BJ (cell line): Measurements from ENCODE around the gene TCTN1. TPM values are rescaled to one million over a fixed set of nuclear protein-coding genes. Genes with fewer than 3 reads are reported as not detected.
"Not testable (repeated sequence)": the region's sequence is repeated elsewhere in the genome, so short reads cannot be mapped to it uniquely, and the experiment has no call there.

Experiments used
- CTCF ChIA-PET: fragments of 350-600 bp; formaldehyde crosslinking; extraction: SDS; loops from one replicate; lab custom pipeline; 2021; ENCODE audit warnings: antibody characterized with exemption, inconsistent platforms; lab: Yijun Ruan, JAX
- POLR2A ChIA-PET: fragments of 300-600 bp; sonication (Branson Sonifier 250); formaldehyde crosslinking; extraction: SDS; loops from one replicate; lab custom pipeline; 2021; ENCODE audit warnings: antibody characterized with exemption; lab: Charles Lee
- DNase-seq: peaks from one replicate; pipeline ENCODE4 v3.0.0-alpha.2; 2011; ENCODE audit warnings: low read depth
- H3K27me3 ChIP-seq: 2 replicates; pipeline ENCODE4 v1.6.0; 2011; ENCODE audit warnings: low read length; ENCODE audit not compliant: control insufficient read depth, insufficient read depth
- H3K36me3 ChIP-seq: 2 replicates; pipeline ENCODE4 v1.5.1; 2011; ENCODE audit warnings: low read length; ENCODE audit not compliant: control insufficient read depth, insufficient read depth
- H3K4me3 ChIP-seq: 2 replicates; pipeline ENCODE4 v1.5.1; 2011; ENCODE audit warnings: low read depth, mild to moderate bottlenecking, control low read depth, low read length
- CTCF ChIP-seq: IDR thresholded peaks from 2 replicates; pipeline ENCODE4 v1.5.1; 2011; ENCODE audit warnings: low read depth, mild to moderate bottlenecking, control low read depth, inconsistent platforms, low read length, moderate library complexity; ENCODE audit not compliant: insufficient read depth
- polyA plus RNA-seq: library from polyadenylated mRNA; depleted of rRNA; stranded (reverse); fragments of >200 nt; gene quantifications from 2 replicates; pipeline ENCODE4 v1.2.3, GENCODE V29; 2011

TCTN1 gene
- polyA plus RNA-seq, 1 experiment: 34.1 TPM

- TF ChIP-seq CTCF: no peak
- Histone ChIP-seq H3K27me3 (no peaks in the 10 kb centered on the region), H3K4me3 (no peak overlapping the region), H3K36me3 (no peaks in the 10 kb centered on the region)
- POLR2A ChIA-PET: interaction anchor here (0.7 kb wide), 1 partner anchor 54 kb away, joined by 3 read pairs; no protein-coding TSS in a partner anchor
- DNase-seq: peak; percentile 52
- CTCF ChIA-PET: interaction anchor here (2.1 to 21.2 kb wide), 3 partner anchors 9 to 77 kb away, joined by 9 to 340 read pairs (median 16); no protein-coding TSS in a partner anchor
These were observed 23.1 kb upstream of the TCTN1 start for GRCh38 chr12:110590806-110591326.

GRCh38 chr12:110591451-110592051 lies 22.4 kb upstream of the TCTN1 start:
- DNase-seq: no peak
- TF ChIP-seq CTCF: no peak
- ChIA-PET POLR2A (interaction anchor here (0.7 kb wide), 1 partner anchor 55 kb away, joined by 3 read pairs; no protein-coding TSS in a partner anchor), CTCF (interaction anchor here (0.6 to 21.2 kb wide), 3 partner anchors 9 to 78 kb away, joined by 3 to 340 read pairs (median 16); no protein-coding TSS in a partner anchor)
- no peaks in the 10 kb centered on the region for H3K27me3 ChIP-seq
- H3K36me3 ChIP-seq: no peaks in the 10 kb centered on the region
- H3K4me3 ChIP-seq: no peak overlapping the region

GRCh38 chr12:110592078-110592477 lies 21.9 kb upstream of the TCTN1 start:
- no peaks in the 10 kb centered on the region for H3K27me3 ChIP-seq
- H3K4me3 ChIP-seq: no peak overlapping the region
- no peak for TF ChIP-seq CTCF
- DNase-seq: no peak
- H3K36me3 ChIP-seq: no peaks in the 10 kb centered on the region
- ChIA-PET CTCF (interaction anchor here (0.6 to 21.2 kb wide), 3 partner anchors 8 to 78 kb away, joined by 3 to 340 read pairs (median 16); no protein-coding TSS in a partner anchor), POLR2A (no interaction called here)

GRCh38 chr12:110592919-110593318 lies 21.0 kb upstream of the TCTN1 start:
- DNase-seq, H3K36me3 ChIP-seq, H3K4me3 ChIP-seq, H3K27me3 ChIP-seq, POLR2A ChIA-PET: not testable (repeated sequence)
- CTCF ChIA-PET: interaction anchor here (0.9 to 21.2 kb wide), 4 partner anchors 7 to 79 kb away, joined by 3 to 340 read pairs (median 11); no protein-coding TSS in a partner anchor

GRCh38 chr12:110597885-110598284 lies 16.0 kb upstream of the TCTN1 start:
- ChIA-PET POLR2A (no interaction called here), CTCF (interaction anchor here (5.6 to 21.2 kb wide), 2 partner anchors 45 to 84 kb away, joined by 62 to 340 read pairs; no protein-coding TSS in a partner anchor)
- TF ChIP-seq CTCF: no peak
- Histone ChIP-seq H3K27me3 (no peaks in the 10 kb centered on the region), H3K36me3 (no peaks in the 10 kb centered on the region), H3K4me3 (no peak overlapping the region)
- no peak for DNase-seq
